Natural killer cell treated with Interleukin-12 subunit alpha and Interleukin-12 subunit beta and Interleukin-15 and Interleukin-18, amount 100 ng/mL, for 72 hours (primary cell): ENCODE results near the gene MGAT4A. TPM values are rescaled to one million over a fixed set of nuclear protein-coding genes. Genes with fewer than 3 reads are reported as not detected.

Experiments used
- ATAC-seq, 2 donors: fragments of 150-1000 bp; cut with Tn5 transposase in 1 of 2; sonication (Bioruptor Pico), chemical (Tn5 transposase) in 1 of 2; 2 replicates each; pipeline ENCODE4 v1.10.0; 2021
- DNase-seq: peaks from one replicate; pipeline ENCODE4 v3.0.0; 2022; ENCODE audit warnings: low spot score
- H3K27ac Mint-ChIP-seq, 2 donors: 1 replicate in 1 of 2; 2 replicates in 1 of 2; pipeline ENCODE4 v1.8.0; 2022; ENCODE audit warnings: mixed read lengths in 2 of 2, mild to moderate bottlenecking in 1 of 2, moderate library complexity in 1 of 2
- H3K27me3 Mint-ChIP-seq, 2 donors: 1 replicate in 1 of 2; 2 replicates in 1 of 2; pipeline ENCODE4 v1.8.0; 2022; ENCODE audit warnings: mixed read lengths in 2 of 2
- H3K36me3 Mint-ChIP-seq: one replicate; pipeline ENCODE4 v1.8.0; 2022; ENCODE audit warnings: mixed read lengths
- H3K4me1 Mint-ChIP-seq, 2 donors: 1 replicate in 1 of 2; 2 replicates in 1 of 2; pipeline ENCODE4 v1.8.0; 2022; ENCODE audit warnings: low read depth in 2 of 2, mixed read lengths in 2 of 2, mild to moderate bottlenecking in 1 of 2
- H3K4me3 Mint-ChIP-seq: one replicate; pipeline ENCODE4 v1.8.0; 2022; ENCODE audit warnings: mixed read lengths
- H3K9me3 Mint-ChIP-seq: 2 replicates; pipeline ENCODE4 v1.8.0; 2022; ENCODE audit warnings: mixed read lengths
- total RNA-seq, 2 donors: library from RNA; stranded (reverse); gene quantifications; one replicate each; pipeline ENCODE4 v1.2.3, GENCODE V29; 2022

Gene MGAT4A
- total RNA-seq, 2 donors from 2014 or later = 23.1 to 25.0 TPM

GRCh38 chr2:98577313-98577712 is 153.6 kb downstream of the MGAT4A start:
- ATAC-seq = no peak
- peaks cover 12% of the 10 kb centered on the region for H3K36me3 Mint-ChIP-seq
- no peaks in the 10 kb centered on the region for H3K4me1 Mint-ChIP-seq
- H3K27ac Mint-ChIP-seq = peak overlapping the region in 1 of 2 donors; percentile 20
- DNase-seq = no peak
- H3K27me3 Mint-ChIP-seq = no peaks in the 10 kb centered on the region
- no peaks in the 10 kb centered on the region for H3K9me3 Mint-ChIP-seq
- no peak overlapping the region for H3K4me3 Mint-ChIP-seq

GRCh38 chr2:98576666-98577312 is 154.1 kb downstream of the MGAT4A start:
- ATAC-seq = no peak
- Mint-ChIP-seq H3K27ac (peak overlapping the region in 1 of 2 donors; percentile 39), H3K27me3 (no peaks in the 10 kb centered on the region), H3K4me3 (no peak overlapping the region), H3K36me3 (peaks cover 7% of the 10 kb centered on the region), H3K4me1 (no peaks in the 10 kb centered on the region), H3K9me3 (no peaks in the 10 kb centered on the region)
- no peak for DNase-seq

- Mint-ChIP-seq H3K4me1 (peaks cover 5 to 10% of the 10 kb centered on the region in 2 donors), H3K9me3 (no peaks in the 10 kb centered on the region), H3K27ac (peak overlapping the region in 1 of 2 donors; percentile 62), H3K36me3 (no peaks in the 10 kb centered on the region), H3K27me3 (no peaks in the 10 kb centered on the region), H3K4me3 (no peak overlapping the region)
- ATAC-seq (no peak), DNase-seq (no peak)
Measured at GRCh38 chr2:98573426-98573825, 157.5 kb downstream of the MGAT4A start.

GRCh38 chr2:98572676-98573075 is 158.3 kb downstream of the MGAT4A start:
- no peak for ATAC-seq
- Mint-ChIP-seq H3K4me1 (peaks cover 5 to 10% of the 10 kb centered on the region in 2 donors), H3K27ac (no peak overlapping the region), H3K27me3 (no peaks in the 10 kb centered on the region), H3K9me3 (no peaks in the 10 kb centered on the region), H3K4me3 (no peak overlapping the region), H3K36me3 (no peaks in the 10 kb centered on the region)
- no peak for DNase-seq

GRCh38 chr2:98572211-98572610 is 158.7 kb downstream of the MGAT4A start:
- Mint-ChIP-seq H3K36me3 (no peaks in the 10 kb centered on the region), H3K4me3 (no peak overlapping the region), H3K9me3 (no peaks in the 10 kb centered on the region), H3K27me3 (no peaks in the 10 kb centered on the region), H3K27ac (no peak overlapping the region), H3K4me1 (peaks cover 5 to 12% of the 10 kb centered on the region in 2 donors)
- ATAC-seq = no peak
- DNase-seq = no peak

- ATAC-seq (no peak), DNase-seq (no peak)
- no peaks in the 10 kb centered on the region for H3K27me3 Mint-ChIP-seq
- peaks cover under 1% of the 10 kb centered on the region for H3K36me3 Mint-ChIP-seq
- peaks cover 9 to 15% of the 10 kb centered on the region in 2 donors for H3K4me1 Mint-ChIP-seq
- H3K27ac Mint-ChIP-seq = no peak overlapping the region
- H3K9me3 Mint-ChIP-seq = no peaks in the 10 kb centered on the region
- no peak overlapping the region for H3K4me3 Mint-ChIP-seq
Measured at GRCh38 chr2:98571796-98572195, 159.1 kb downstream of the MGAT4A start.

- DNase-seq (peak; percentile 57), ATAC-seq (peak in 1 of 2 donors; percentile 3)
- H3K27ac Mint-ChIP-seq = no peak overlapping the region
- no peaks in the 10 kb centered on the region for H3K9me3 Mint-ChIP-seq
- H3K4me3 Mint-ChIP-seq = no peak overlapping the region
- peaks cover 7% of the 10 kb centered on the region for H3K36me3 Mint-ChIP-seq
- no peaks in the 10 kb centered on the region for H3K27me3 Mint-ChIP-seq
- H3K4me1 Mint-ChIP-seq = peaks cover 14 to 16% of the 10 kb centered on the region in 2 donors
Measured at GRCh38 chr2:98571121-98571701, 159.7 kb downstream of the MGAT4A start.

- DNase-seq (no peak), ATAC-seq (no peak)
- no peaks in the 10 kb centered on the region for H3K27me3 Mint-ChIP-seq
- H3K4me1 Mint-ChIP-seq = peaks cover 16% of the 10 kb centered on the region in 2 donors
- peaks cover 10% of the 10 kb centered on the region for H3K36me3 Mint-ChIP-seq
- H3K4me3 Mint-ChIP-seq = no peak overlapping the region
- H3K27ac Mint-ChIP-seq = peak overlapping the region in 1 of 2 donors; percentile 70
- H3K9me3 Mint-ChIP-seq = no peaks in the 10 kb centered on the region
Measured at GRCh38 chr2:98570356-98570755, 160.6 kb downstream of the MGAT4A start.

GRCh38 chr2:98569915-98570314 is 161.0 kb downstream of the MGAT4A start:
- H3K27me3 Mint-ChIP-seq = no peaks in the 10 kb centered on the region
- no peak overlapping the region for H3K4me3 Mint-ChIP-seq
- peaks cover 10% of the 10 kb centered on the region for H3K36me3 Mint-ChIP-seq
- no peaks in the 10 kb centered on the region for H3K9me3 Mint-ChIP-seq
- peaks cover 16% of the 10 kb centered on the region in 2 donors for H3K4me1 Mint-ChIP-seq
- peak overlapping the region; percentile 70 to 84 for H3K27ac Mint-ChIP-seq
- ATAC-seq (no peak), DNase-seq (peak; percentile 49)

- Mint-ChIP-seq H3K27ac (peak overlapping the region; percentile 70 to 84), H3K27me3 (no peaks in the 10 kb centered on the region), H3K4me1 (peaks cover 16% of the 10 kb centered on the region in 2 donors), H3K36me3 (peaks cover 10% of the 10 kb centered on the region), H3K9me3 (no peaks in the 10 kb centered on the region), H3K4me3 (no peak overlapping the region)
- peak; percentile 63 to 77 for ATAC-seq
- DNase-seq = peak; percentile 72
Measured at GRCh38 chr2:98569197-98569793, 161.6 kb downstream of the MGAT4A start.

Other genes starting within 250 kb of the MGAT4A start
- gene COA5, start 122.6 kb downstream of the MGAT4A start, total RNA-seq = 10 to 100 TPM; 16.6 to 21.4 TPM
- gene UNC50, start 122.5 kb downstream of the MGAT4A start, total RNA-seq = 10 to 100 TPM; 29.6 to 31.8 TPM
- gene CRACDL, start 205.1 kb upstream of the MGAT4A start, total RNA-seq = under 1 TPM in 1 of 2 donors, not detected in 1; 0.22 TPM